ENCODE measurements around the gene TM6SF1. TPM values are rescaled to one million over a fixed set of nuclear protein-coding genes. Genes with fewer than 3 reads are reported as not detected.

Gene TM6SF1
- total and polyA plus RNA-seq, 2 donors (not counting 1 experiment from before 2014, with no cell fraction given), result 3.6 to 3.9 TPM

DNA sequence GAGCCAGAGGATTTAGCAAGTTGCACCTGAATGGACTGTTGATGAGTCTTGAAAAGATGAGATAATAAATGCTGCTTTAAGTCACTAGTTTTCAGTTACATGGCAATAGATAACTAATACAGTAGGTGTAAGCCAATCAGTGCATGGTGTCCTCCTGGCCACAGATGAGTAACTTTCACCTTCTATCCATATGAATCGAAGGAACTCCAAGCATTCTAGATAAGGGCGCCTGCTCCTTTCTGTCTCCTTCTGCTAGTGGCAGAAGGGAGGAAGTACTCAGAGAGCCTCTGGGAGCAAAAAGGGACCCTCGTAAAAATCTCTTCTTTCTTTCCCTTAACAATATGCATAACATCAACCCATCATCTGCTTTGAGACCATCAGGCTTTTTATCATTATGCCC, 37.3 kb downstream of the TM6SF1 start:
- H2AFZ ChIP-seq (ENCODE audit: low read length), result no peak overlapping the region
- no peaks in the 10 kb centered on the region for H3K36me3 ChIP-seq (ENCODE audit: control insufficient read depth, insufficient read depth, low read length)
- no peaks in the 10 kb centered on the region for H4K20me1 ChIP-seq (ENCODE audit: control insufficient read depth, extremely low read depth, insufficient read depth, low read length)
- H3K27me3 ChIP-seq (ENCODE audit: control insufficient read depth, insufficient read depth, low read length), result no peaks in the 10 kb centered on the region
- no peaks in the 10 kb centered on the region for H3K9me3 ChIP-seq (ENCODE audit: control insufficient read depth, insufficient read depth, low read depth, low read length)
- no peak overlapping the region for H3K4me3 ChIP-seq (replicated peaks in 1 of 4; ENCODE audit: control extremely low read depth in 1 of 4, insufficient read depth in 1 of 4, low read depth in 3 of 4, low read length in 4 of 4)
- TF ChIP-seq, protein P1, sequence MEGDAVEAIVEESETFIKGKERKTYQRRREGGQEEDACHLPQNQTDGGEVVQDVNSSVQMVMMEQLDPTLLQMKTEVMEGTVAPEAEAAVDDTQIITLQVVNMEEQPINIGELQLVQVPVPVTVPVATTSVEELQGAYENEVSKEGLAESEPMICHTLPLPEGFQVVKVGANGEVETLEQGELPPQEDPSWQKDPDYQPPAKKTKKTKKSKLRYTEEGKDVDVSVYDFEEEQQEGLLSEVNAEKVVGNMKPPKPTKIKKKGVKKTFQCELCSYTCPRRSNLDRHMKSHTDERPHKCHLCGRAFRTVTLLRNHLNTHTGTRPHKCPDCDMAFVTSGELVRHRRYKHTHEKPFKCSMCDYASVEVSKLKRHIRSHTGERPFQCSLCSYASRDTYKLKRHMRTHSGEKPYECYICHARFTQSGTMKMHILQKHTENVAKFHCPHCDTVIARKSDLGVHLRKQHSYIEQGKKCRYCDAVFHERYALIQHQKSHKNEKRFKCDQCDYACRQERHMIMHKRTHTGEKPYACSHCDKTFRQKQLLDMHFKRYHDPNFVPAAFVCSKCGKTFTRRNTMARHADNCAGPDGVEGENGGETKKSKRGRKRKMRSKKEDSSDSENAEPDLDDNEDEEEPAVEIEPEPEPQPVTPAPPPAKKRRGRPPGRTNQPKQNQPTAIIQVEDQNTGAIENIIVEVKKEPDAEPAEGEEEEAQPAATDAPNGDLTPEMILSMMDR (conservative IDR thresholded peaks at IDR 0.05 in 1 of 2, IDR thresholded peaks at IDR 0.05 in 1 of 2; ENCODE audit: low read depth in 1 of 2, low read length in 2 of 2), result no peak
- no peak for TF ChIP-seq EZH2 (IDR thresholded peaks at IDR 0.05; ENCODE audit: low read length, missing control alignments)
- no peak overlapping the region for H3K27ac ChIP-seq (ENCODE audit: insufficient read depth, low read length)
- no peaks in the 10 kb centered on the region for H3K4me1 ChIP-seq (ENCODE audit: control insufficient read depth, extremely low read depth, insufficient read depth, low read length)
- no peaks in the 10 kb centered on the region for H3K79me2 ChIP-seq (ENCODE audit: control insufficient read depth, insufficient read depth, low read length)
- no peak overlapping the region for H3K9ac ChIP-seq (ENCODE audit: insufficient read depth, low read length)
- no peak for DNase-seq (ENCODE audit: low read depth in 2 of 2)
- H3K4me2 ChIP-seq (ENCODE audit: extremely low read depth, insufficient read depth, low read length), result no peak overlapping the region

DNA sequence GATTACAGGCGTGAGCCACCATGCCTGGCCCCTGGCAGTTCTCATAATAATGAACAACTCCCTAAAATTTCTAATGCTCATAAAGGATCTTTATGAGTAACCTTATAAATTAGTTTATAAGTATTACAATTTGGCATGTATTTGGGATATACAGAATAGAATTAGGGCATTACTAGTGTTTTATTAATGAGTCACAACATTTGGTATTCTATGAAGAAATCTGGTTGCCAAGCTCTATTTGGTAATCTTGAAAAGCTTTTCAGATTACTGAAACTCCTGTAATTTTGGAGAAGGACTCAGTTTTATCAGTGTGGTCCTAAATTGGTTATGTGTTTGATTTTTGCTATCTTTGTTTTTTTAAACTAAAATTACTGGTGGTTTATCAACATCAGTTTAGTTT, 45.8 kb downstream of the TM6SF1 start:
- no peaks in the 10 kb centered on the region for H3K27me3 ChIP-seq (ENCODE audit: control insufficient read depth, insufficient read depth, low read length)
- H3K9me3 ChIP-seq (ENCODE audit: control insufficient read depth, insufficient read depth, low read depth, low read length), result no peaks in the 10 kb centered on the region
- no peak overlapping the region for H3K27ac ChIP-seq (ENCODE audit: insufficient read depth, low read length)
- no peak overlapping the region for H3K4me2 ChIP-seq (ENCODE audit: extremely low read depth, insufficient read depth, low read length)
- no peak for TF ChIP-seq EZH2 (IDR thresholded peaks at IDR 0.05; ENCODE audit: low read length, missing control alignments)
- TF ChIP-seq, protein P1 (conservative IDR thresholded peaks at IDR 0.05 in 1 of 2, IDR thresholded peaks at IDR 0.05 in 1 of 2; ENCODE audit: low read depth in 1 of 2, low read length in 2 of 2), result no peak
- no peaks in the 10 kb centered on the region for H4K20me1 ChIP-seq (ENCODE audit: control insufficient read depth, extremely low read depth, insufficient read depth, low read length)
- H3K36me3 ChIP-seq (ENCODE audit: control insufficient read depth, insufficient read depth, low read length), result no peaks in the 10 kb centered on the region
- no peak overlapping the region for H3K4me3 ChIP-seq (replicated peaks in 1 of 4; ENCODE audit: control extremely low read depth in 1 of 4, insufficient read depth in 1 of 4, low read depth in 3 of 4, low read length in 4 of 4)
- H3K79me2 ChIP-seq (ENCODE audit: control insufficient read depth, insufficient read depth, low read length), result no peaks in the 10 kb centered on the region
- H2AFZ ChIP-seq (ENCODE audit: low read length), result no peak overlapping the region
- peaks cover 3% of the 10 kb centered on the region for H3K4me1 ChIP-seq (ENCODE audit: control insufficient read depth, extremely low read depth, insufficient read depth, low read length)
- H3K9ac ChIP-seq (ENCODE audit: insufficient read depth, low read length), result no peak overlapping the region
- DNase-seq (ENCODE audit: low read depth in 2 of 2), result peak in 1 of 2 donors; percentile 14

DNA sequence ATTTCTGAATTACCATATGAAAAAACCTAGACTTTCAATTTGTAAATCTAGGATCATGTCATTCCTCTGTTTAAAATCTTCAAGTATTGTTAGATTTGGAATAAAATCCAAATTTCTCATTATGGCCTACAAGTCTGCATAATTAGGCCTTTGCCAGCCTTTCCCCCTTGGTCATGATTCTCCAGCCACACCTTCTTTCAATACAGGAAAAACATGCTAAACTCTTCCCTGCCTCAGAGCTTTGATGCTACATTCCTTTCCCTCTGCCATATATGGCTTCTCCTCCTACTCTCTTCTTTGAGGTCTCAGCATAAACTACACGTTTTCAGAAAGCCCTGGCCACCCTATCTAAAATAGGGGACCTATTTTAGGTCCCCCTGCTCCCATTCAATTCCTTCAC, 48.5 kb downstream of the TM6SF1 start:
- no peak overlapping the region for H3K4me3 ChIP-seq (replicated peaks in 1 of 4; ENCODE audit: control extremely low read depth in 1 of 4, insufficient read depth in 1 of 4, low read depth in 3 of 4, low read length in 4 of 4)
- no peak overlapping the region for H3K9ac ChIP-seq (ENCODE audit: insufficient read depth, low read length)
- no peaks in the 10 kb centered on the region for H3K9me3 ChIP-seq (ENCODE audit: control insufficient read depth, insufficient read depth, low read depth, low read length)
- TF ChIP-seq, protein P1 (conservative IDR thresholded peaks at IDR 0.05 in 1 of 2, IDR thresholded peaks at IDR 0.05 in 1 of 2; ENCODE audit: low read depth in 1 of 2, low read length in 2 of 2), result no peak
- no peaks in the 10 kb centered on the region for H3K36me3 ChIP-seq (ENCODE audit: control insufficient read depth, insufficient read depth, low read length)
- H3K79me2 ChIP-seq (ENCODE audit: control insufficient read depth, insufficient read depth, low read length), result no peaks in the 10 kb centered on the region
- no peaks in the 10 kb centered on the region for H3K27me3 ChIP-seq (ENCODE audit: control insufficient read depth, insufficient read depth, low read length)
- H3K4me2 ChIP-seq (ENCODE audit: extremely low read depth, insufficient read depth, low read length), result no peak overlapping the region
- no peak for DNase-seq (ENCODE audit: low read depth in 2 of 2)
- H3K4me1 ChIP-seq (ENCODE audit: control insufficient read depth, extremely low read depth, insufficient read depth, low read length), result peaks cover 3% of the 10 kb centered on the region
- no peak overlapping the region for H3K27ac ChIP-seq (ENCODE audit: insufficient read depth, low read length)
- H2AFZ ChIP-seq (ENCODE audit: low read length), result no peak overlapping the region
- no peaks in the 10 kb centered on the region for H4K20me1 ChIP-seq (ENCODE audit: control insufficient read depth, extremely low read depth, insufficient read depth, low read length)

All from fibroblast of lung (primary cell).